ENCODE measurements around the gene EVX1.
A peak's percentile ranks its signal among the peaks of the same experiment; 100 is the strongest.

EVX1 gene

DNA sequence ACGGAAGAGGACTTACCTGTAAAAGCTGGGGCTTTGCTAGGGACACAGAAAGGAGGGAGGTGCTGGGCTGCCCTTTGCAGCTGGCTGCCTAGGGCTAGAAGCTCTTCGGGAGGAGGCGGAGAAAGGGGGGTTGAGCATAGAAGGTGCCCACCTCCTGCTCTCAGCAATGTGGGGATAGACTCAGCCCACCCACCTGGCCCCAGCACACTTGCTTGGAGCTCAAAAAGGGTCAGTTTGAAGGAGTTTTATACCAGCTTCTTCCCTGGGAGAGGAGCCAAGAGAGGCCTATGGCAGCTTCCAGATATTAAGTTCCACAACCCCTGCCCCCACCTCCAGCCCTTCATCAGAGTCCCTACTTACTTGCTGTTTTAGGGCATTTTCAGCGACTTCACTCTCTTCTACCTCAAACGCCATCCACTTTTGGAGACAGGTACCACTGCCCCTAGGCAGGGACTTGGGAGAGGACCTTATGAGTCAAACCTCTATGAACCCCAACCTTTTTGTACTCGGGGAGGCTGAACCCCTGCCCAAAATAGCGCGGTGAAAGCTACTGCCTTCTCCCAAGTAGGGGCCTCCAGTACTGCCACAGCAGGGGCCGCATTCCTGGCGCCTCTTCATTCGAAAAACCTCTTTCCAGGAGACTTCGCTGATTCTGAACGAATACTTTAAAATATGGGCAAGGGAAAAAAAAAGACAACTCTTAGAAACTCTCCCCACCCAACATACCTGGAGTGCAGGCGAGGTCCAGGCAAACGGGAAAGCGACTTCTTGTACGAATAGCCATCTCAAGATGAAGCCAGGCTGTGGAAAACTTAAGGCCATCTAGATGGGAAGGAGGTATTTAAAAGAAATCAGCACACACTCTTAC lies 1.2 kb upstream of the EVX1 start:
- no peak for DNase-seq (ENCODE audit: low read depth)

DNA sequence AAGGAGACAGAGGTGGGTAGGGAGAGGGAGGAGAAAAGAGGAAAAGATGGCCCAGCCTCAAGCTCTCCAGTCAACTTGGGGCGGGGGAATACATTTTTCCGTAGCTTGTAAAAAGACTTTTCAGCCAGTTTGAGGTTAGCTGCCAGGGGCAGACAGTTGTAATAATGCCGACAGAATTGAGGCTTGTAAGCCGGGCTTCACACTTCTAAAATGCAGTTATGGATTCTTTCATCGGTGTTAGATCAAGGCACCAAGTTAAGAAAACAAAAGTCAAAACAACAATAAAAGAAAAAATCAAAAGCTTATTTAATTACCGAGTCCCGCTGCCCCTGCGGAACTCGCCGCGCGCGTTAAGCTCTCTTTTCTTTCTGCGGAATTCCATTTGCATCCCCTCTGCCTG lies 448 bp upstream of the EVX1 start:
- H3K4me3 ChIP-seq (ENCODE audit: control insufficient read depth, low read depth, low read length), result peak overlapping the region; percentile 61
- no peak for DNase-seq (ENCODE audit: low read depth)
- TF ChIP-seq, protein P1, sequence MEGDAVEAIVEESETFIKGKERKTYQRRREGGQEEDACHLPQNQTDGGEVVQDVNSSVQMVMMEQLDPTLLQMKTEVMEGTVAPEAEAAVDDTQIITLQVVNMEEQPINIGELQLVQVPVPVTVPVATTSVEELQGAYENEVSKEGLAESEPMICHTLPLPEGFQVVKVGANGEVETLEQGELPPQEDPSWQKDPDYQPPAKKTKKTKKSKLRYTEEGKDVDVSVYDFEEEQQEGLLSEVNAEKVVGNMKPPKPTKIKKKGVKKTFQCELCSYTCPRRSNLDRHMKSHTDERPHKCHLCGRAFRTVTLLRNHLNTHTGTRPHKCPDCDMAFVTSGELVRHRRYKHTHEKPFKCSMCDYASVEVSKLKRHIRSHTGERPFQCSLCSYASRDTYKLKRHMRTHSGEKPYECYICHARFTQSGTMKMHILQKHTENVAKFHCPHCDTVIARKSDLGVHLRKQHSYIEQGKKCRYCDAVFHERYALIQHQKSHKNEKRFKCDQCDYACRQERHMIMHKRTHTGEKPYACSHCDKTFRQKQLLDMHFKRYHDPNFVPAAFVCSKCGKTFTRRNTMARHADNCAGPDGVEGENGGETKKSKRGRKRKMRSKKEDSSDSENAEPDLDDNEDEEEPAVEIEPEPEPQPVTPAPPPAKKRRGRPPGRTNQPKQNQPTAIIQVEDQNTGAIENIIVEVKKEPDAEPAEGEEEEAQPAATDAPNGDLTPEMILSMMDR (IDR thresholded peaks at IDR 0.05; ENCODE audit: control insufficient read depth, insufficient read depth, low read depth, low read length, missing control alignments), result no peak

More for the DNA sequence above, 1.2 kb upstream of the EVX1 start:
- TF ChIP-seq, protein P1 (IDR thresholded peaks at IDR 0.05; ENCODE audit: control insufficient read depth, insufficient read depth, low read depth, low read length, missing control alignments), result no peak
- no peak overlapping the region for H3K4me3 ChIP-seq (ENCODE audit: control insufficient read depth, low read depth, low read length)

DNA sequence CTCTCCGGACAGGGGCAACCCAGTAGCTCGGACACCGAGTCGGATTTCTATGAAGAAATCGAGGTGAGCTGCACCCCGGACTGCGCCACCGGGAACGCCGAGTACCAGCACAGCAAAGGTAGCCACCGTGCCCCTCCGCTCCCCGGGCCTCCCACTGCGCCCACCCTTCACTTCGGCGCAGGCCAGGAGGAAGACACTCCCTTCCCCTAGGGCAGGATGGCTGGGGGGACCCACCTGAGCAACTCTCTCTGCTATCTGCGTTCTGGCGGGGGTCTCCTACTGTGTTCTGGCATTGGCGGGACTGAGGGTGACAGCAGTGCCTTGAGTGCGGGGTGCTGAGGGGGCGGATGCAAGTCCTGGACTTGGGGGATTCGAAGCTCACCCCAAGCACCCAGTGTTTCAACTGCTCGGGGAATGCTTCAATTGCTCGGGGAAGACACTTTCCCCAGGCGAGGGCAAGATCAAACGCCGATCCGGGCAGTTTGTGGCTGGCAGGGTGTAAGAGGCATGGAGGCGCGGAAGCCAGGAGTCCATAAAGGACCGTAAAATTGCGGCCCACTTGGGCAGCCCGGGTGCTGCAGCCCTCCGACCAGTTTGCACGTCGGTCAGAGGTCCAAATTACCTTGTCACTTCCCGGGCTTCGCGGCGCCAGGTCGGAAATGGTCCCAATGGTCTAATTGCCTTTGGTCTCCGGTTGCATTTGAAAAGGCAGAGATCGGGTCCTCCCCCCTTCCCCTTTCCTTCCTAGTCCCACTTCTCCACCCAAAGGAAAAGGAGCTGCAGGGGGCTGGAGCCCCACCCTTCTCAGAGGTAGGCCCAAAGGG lies 950 bp downstream of the EVX1 start:
- DNase-seq (ENCODE audit: low read depth), result no peak
- TF ChIP-seq, protein P1 (IDR thresholded peaks at IDR 0.05; ENCODE audit: control insufficient read depth, insufficient read depth, low read depth, low read length, missing control alignments), result no peak
- peak overlapping the region; percentile 61 for H3K4me3 ChIP-seq (ENCODE audit: control insufficient read depth, low read depth, low read length)

DNA sequence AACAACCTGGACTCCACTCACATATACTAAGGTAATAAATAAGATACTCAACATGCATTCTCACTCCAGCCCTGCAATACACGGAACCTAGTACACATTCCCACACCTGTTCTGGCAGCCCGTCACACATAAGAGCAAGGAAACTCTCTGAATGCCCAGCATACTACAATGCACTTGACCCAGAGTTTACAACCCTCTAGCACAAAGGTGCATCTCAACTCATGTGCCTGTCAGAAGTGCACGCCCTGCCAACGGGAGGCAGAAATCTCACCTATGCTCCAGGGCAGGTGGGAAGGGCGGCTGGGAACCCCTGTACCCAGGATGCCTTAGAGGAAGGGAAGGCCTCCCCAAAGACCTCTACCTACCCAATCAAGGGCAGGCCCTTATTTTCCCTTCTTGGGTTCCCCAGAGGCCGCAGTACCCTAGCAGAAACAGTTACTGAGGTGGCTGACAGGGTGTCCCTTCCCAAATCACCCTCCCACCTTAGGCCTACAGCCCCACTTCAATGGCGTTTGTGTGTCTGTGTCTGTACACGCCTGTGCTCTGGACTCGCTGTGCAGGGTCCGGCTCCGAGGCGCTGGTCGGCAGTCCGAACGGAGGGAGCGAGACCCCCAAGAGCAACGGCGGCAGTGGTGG lies 2.0 kb downstream of the EVX1 start:
- no peak for DNase-seq (ENCODE audit: low read depth)
- no peak overlapping the region for H3K4me3 ChIP-seq (ENCODE audit: control insufficient read depth, low read depth, low read length)
- TF ChIP-seq, protein P1 (IDR thresholded peaks at IDR 0.05; ENCODE audit: control insufficient read depth, insufficient read depth, low read depth, low read length, missing control alignments), result no peak

DNA sequence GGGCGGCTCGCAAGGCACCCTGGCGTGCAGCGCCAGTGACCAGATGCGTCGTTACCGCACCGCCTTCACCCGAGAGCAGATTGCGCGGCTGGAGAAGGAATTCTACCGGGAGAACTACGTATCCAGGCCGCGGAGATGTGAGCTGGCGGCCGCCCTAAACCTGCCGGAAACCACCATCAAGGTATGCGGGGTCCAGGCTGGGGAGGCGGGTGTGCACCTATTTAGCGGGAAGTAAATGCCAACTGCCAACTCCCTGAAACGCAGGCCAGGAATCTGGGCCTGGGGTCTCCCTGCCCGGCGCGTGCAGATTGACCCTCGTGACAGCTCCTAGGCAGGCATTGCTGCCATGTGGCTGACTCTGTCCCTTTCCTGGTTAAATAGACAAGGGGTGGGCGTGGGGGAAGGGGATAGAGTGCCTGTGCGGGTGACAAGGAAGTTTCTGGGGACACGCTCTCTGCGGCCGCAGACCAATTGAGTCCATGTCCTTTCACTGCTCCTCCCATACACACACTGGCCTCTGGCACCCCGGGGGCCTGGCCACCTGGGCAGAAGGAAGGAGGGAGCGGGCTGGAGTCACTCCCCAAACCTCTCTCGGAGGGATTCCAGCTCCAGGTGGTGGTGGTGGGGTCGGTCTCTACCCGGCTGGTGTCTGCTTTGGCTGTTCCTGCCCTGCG lies 2.7 kb downstream of the EVX1 start:
- DNase-seq (ENCODE audit: low read depth), result no peak
- TF ChIP-seq, protein P1 (IDR thresholded peaks at IDR 0.05; ENCODE audit: control insufficient read depth, insufficient read depth, low read depth, low read length, missing control alignments), result no peak
- no peak overlapping the region for H3K4me3 ChIP-seq (ENCODE audit: control insufficient read depth, low read depth, low read length)
